ENCODE results near the gene HIVEP2. TPM values are rescaled to one million over a fixed set of nuclear protein-coding genes. Genes with fewer than 3 reads are reported as not detected.
A peak's percentile ranks its signal among the peaks of the same experiment; 100 is the strongest.

Gene HIVEP2
- total and polyA plus RNA-seq, 2 donors (not counting 3 experiments of a cell fraction or from before 2014, with no cell fraction given), result 1.3 to 4.7 TPM

DNA sequence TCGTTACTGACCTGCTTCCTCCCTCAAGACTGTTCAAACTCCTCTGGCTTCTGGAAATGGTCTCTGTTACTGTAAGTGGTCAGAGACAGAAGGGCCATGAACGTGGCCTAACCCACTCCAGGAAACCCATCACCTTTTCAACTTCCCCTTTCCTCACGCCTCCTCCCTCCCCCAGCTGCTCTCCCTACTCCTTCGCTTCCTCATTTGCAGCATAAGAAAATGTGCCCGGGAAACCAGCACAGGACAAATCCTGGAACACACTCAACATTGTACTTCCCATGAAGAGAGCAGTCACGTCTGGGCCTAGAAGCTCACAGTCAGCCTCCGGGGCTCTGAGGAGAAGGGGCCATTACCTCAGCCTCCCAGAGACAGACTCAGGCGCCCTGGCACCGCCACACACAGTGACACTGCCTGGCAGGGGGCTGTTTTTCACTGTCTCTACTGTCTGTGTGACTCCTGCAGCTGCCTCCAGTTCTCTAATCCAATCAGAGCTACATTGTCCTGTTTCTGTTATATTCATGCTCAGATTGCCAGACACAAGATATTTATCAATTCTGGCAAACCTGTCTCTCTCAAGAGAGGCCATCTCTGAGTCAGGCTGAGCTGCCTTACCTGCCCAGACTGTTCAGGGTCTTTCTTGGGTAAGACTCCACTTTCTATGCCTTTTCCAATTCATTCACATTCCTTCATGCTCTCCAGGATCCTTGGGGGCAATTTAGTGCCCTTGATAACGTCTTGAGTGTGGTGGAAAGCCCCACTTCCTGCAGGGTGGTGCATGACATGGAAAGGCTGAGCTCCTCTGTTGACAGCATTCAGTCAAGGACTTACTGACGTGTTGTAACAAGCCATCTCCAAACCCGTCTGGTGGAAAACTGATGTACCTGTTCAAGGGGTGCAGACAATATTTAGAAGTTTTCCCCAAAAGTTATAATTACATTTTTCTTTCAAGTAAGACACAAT, 242.2 kb downstream of the HIVEP2 start:
- FAIRE-seq (no peak), DNase-seq (ENCODE audit: low read depth, low spot score) (peak; percentile 66)
- Histone ChIP-seq H3K4me2 (ENCODE audit: insufficient read depth, low read length) (no peak overlapping the region), H3K9me1 (replicated peaks; ENCODE audit: control insufficient read depth, extremely low read depth, insufficient read depth, low read length) (no peaks in the 10 kb centered on the region), H3K9me3 (replicated peaks; ENCODE audit: control insufficient read depth, insufficient read depth, low read length) (no peaks in the 10 kb centered on the region), H4K20me1 (replicated peaks; ENCODE audit: control insufficient read depth, extremely low read depth, insufficient read depth, low read length) (no peaks in the 10 kb centered on the region), H3K4me1 (ENCODE audit: control insufficient read depth, extremely low read depth, insufficient read depth, low read length) (peaks cover 7% of the 10 kb centered on the region), H3K9ac (replicated peaks; ENCODE audit: extremely low read depth, insufficient read depth, low read length) (no peak overlapping the region), H2AFZ (ENCODE audit: low read depth, low read length) (peak overlapping the region; percentile 63), H3K27ac (ENCODE audit: insufficient read depth, low read depth, low read length) (no peak overlapping the region), H3K79me2 (ENCODE audit: control insufficient read depth, insufficient read depth, low read length) (no peaks in the 10 kb centered on the region), H3K36me3 (ENCODE audit: control insufficient read depth in 2 of 2, extremely low read depth in 1 of 2, insufficient read depth in 2 of 2, low read length in 2 of 2) (no peaks in the 10 kb centered on the region), H3K4me3 (replicated peaks in 1 of 3; ENCODE audit: insufficient read depth in 1 of 3, low read depth in 1 of 3, low read length in 3 of 3) (no peak overlapping the region), H3K27me3 (ENCODE audit: control insufficient read depth in 2 of 2, insufficient read depth in 2 of 2, low read length in 2 of 2) (no peaks in the 10 kb centered on the region)
- CTCF ChIA-PET, result interaction anchor here (1.2 kb wide), 2 partner anchors 324 to 724 kb away, joined by 3 to 5 read pairs; no protein-coding TSS in a partner anchor
- no TSS peak for BruUV-seq (replicated peaks)
- POLR2A ChIA-PET, result no interaction called here
- no peak for TF ChIP-seq FOS (IDR thresholded peaks at IDR 0.05; ENCODE audit: borderline replicate concordance, insufficient read depth, low read length)
- TF ChIP-seq, protein P1, sequence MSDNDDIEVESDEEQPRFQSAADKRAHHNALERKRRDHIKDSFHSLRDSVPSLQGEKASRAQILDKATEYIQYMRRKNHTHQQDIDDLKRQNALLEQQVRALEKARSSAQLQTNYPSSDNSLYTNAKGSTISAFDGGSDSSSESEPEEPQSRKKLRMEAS (IDR thresholded peaks at IDR 0.05; ENCODE audit: insufficient read depth, insufficient read length), result no peak
- TF ChIP-seq MYC (IDR thresholded peaks at IDR 0.05; ENCODE audit: low read depth, low read length), result no peak
- no peak for TF ChIP-seq JUN (IDR thresholded peaks at IDR 0.05; ENCODE audit: borderline replicate concordance, insufficient read depth, insufficient read length, low read depth)
- TF ChIP-seq, protein P2, sequence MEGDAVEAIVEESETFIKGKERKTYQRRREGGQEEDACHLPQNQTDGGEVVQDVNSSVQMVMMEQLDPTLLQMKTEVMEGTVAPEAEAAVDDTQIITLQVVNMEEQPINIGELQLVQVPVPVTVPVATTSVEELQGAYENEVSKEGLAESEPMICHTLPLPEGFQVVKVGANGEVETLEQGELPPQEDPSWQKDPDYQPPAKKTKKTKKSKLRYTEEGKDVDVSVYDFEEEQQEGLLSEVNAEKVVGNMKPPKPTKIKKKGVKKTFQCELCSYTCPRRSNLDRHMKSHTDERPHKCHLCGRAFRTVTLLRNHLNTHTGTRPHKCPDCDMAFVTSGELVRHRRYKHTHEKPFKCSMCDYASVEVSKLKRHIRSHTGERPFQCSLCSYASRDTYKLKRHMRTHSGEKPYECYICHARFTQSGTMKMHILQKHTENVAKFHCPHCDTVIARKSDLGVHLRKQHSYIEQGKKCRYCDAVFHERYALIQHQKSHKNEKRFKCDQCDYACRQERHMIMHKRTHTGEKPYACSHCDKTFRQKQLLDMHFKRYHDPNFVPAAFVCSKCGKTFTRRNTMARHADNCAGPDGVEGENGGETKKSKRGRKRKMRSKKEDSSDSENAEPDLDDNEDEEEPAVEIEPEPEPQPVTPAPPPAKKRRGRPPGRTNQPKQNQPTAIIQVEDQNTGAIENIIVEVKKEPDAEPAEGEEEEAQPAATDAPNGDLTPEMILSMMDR (IDR thresholded peaks at IDR 0.05; ENCODE audit: extremely low read depth in 1 of 2, insufficient read depth in 1 of 2, low read depth in 1 of 2, low read length in 2 of 2), result no peak
- no peak for TF ChIP-seq POLR2A (IDR thresholded peaks at IDR 0.05; ENCODE audit: low read depth, low read length)
- TF ChIP-seq EZH2 (IDR thresholded peaks at IDR 0.05; ENCODE audit: borderline replicate concordance, low read depth, low read length, severe bottlenecking), result no peak
- TF ChIP-seq POLR2AphosphoS5 (IDR thresholded peaks at IDR 0.05; ENCODE audit: insufficient read depth, low read depth, low read length), result no peak
- no peak for TF ChIP-seq GATA2 (IDR thresholded peaks at IDR 0.05; ENCODE audit: insufficient read depth, insufficient read length, low read depth, low read length)
- dilution Hi-C loops (cut with MboI; ENCODE audit: extremely low pct_ligation_motif_present, low sequenced_read_pairs) (no loop called here), intact Hi-C loops (cut with micrococcal nuclease) (no loop called here)

Other genes with a start within 250 kb of the HIVEP2 start
- gene AIG1, start 115.7 kb upstream of the HIVEP2 start, total RNA-seq, result 17.7 and 18.2 TPM in 2 replicates
- gene AIG1, start 115.7 kb upstream of the HIVEP2 start, polyA plus RNA-seq, result 20.8 and 22.7 TPM in 2 replicates